NOMO-1 (cell line): ENCODE data around the gene MSL1.

ENCODE experiments used
- DNase-seq, 2 experiments: peaks; one replicate each; lab custom pipeline; 2025; ENCODE audit not compliant: unreplicated experiment in 2 of 2; lab: John Stamatoyannopoulos, UW

Gene MSL1

GRCh38 chr17:40104594-40105486, 16.9 kb upstream of the MSL1 start:
- no peak for DNase-seq

- DNase-seq = no peak
These were observed 15.7 kb upstream of the MSL1 start for GRCh38 chr17:40105861-40106759.

- DNase-seq = no peak
These were observed 14.8 kb upstream of the MSL1 start for GRCh38 chr17:40106760-40107521.

- DNase-seq = peak; percentile 40 to 46
These were observed 14.1 kb upstream of the MSL1 start for GRCh38 chr17:40107522-40108174.

- DNase-seq = peak in 1 of 2 experiments; percentile 13
These were observed 12.6 kb upstream of the MSL1 start for GRCh38 chr17:40108970-40109824.

- no peak for DNase-seq
These were observed 11.5 kb upstream of the MSL1 start for GRCh38 chr17:40110026-40110845.

- DNase-seq = peak; percentile 58 to 76
These were observed 10.3 kb upstream of the MSL1 start for GRCh38 chr17:40111221-40112128.

- DNase-seq = no peak
These were observed 9.5 kb upstream of the MSL1 start for GRCh38 chr17:40112191-40112711.

GRCh38 chr17:40112718-40113109, 9.1 kb upstream of the MSL1 start:
- no peak for DNase-seq

GRCh38 chr17:40113110-40113906, 8.5 kb upstream of the MSL1 start:
- peak; percentile 96 to 98 for DNase-seq

GRCh38 chr17:40113907-40114245, 7.9 kb upstream of the MSL1 start:
- DNase-seq = no peak

GRCh38 chr17:40115101-40115436, 6.7 kb upstream of the MSL1 start:
- no peak for DNase-seq

GRCh38 chr17:40122136-40122998, 596 bp downstream of the MSL1 start:
- DNase-seq = peak in 1 of 2 experiments; percentile 15

- peak; percentile 50 to 63 for DNase-seq
These were observed 1.4 kb downstream of the MSL1 start for GRCh38 chr17:40122999-40123810.

- DNase-seq = no peak
These were observed 2.0 kb downstream of the MSL1 start for GRCh38 chr17:40123811-40124114.
